K562 (cell line): ENCODE measurements around the gene LONP1. TPM values are rescaled to one million over a fixed set of nuclear protein-coding genes. Genes with fewer than 3 reads are reported as not detected.
"Not testable (repeated sequence)": the region's sequence is repeated elsewhere in the genome, so short reads cannot be mapped to it uniquely, and the experiment has no call there.

Experiments used
- ATAC-seq: fragments of 200-7000 bp; cut with Tn5 transposase; 3 replicates; pipeline ENCODE4 v1.9.1; 2020; ENCODE audit warnings: moderate library complexity
- BruUV-seq: library from RNA; stranded (reverse); fragments of 400-500 nt; replicated peaks from 2 replicates; lab custom pipeline; 2021; lab: Mats Ljungman, UMichigan
- CTCF ChIA-PET: fragments of 300-600 bp; formaldehyde crosslinking; extraction: SDS; loops from one replicate; lab custom pipeline; 2021; ENCODE audit warnings: low intra/inter-chr PET ratio; lab: Yijun Ruan, JAX
- POLR2A ChIA-PET: fragments of 300-600, 350-650 bp; sonication (Branson Sonifier 250); formaldehyde crosslinking; extraction: SDS; loops from one replicate; lab custom pipeline; 2021; ENCODE audit warnings: antibody characterized with exemption, inconsistent platforms; lab: Yijun Ruan, JAX
- DNase-seq, 4 experiments: peaks; one replicate each; pipeline versions ENCODE4 v3.0.0 to v3.0.0-alpha.2; 2011 to 2018; ENCODE audit warnings: low spot score in 3 of 4, mixed read lengths in 3 of 4; ENCODE audit errors: extremely low read depth in 1 of 4
- FAIRE-seq: peaks from 2 replicates; lab custom pipeline; 2011; peaks lifted over from hg19 to GRCh38; lab: Jason Lieb, UNC
- H2AFZ ChIP-seq: 2 replicates; pipeline ENCODE4 v1.6.0; 2011; ENCODE audit warnings: low read depth, low read length, control low read depth, inconsistent platforms
- H3K27ac ChIP-seq: fragments of 200-600 bp; 3 replicates; pipeline ENCODE4 v1.8.0; 2011; ENCODE audit warnings: low read depth, mild to moderate bottlenecking, control low read depth, inconsistent platforms, low read length, moderate library complexity, mixed read lengths; ENCODE audit errors: extremely low read depth
- H3K27me3 ChIP-seq, 2 experiments: fragments of 300-600 bp in 1 of 2; 2 replicates in 1 of 2; 3 replicates in 1 of 2; pipeline versions ENCODE4 v1.6.0 to v1.8.0; 2011; ENCODE audit warnings: inconsistent platforms in 2 of 2, low read length in 2 of 2, mild to moderate bottlenecking in 1 of 2, mixed read lengths in 1 of 2, moderate library complexity in 1 of 2; ENCODE audit not compliant: control insufficient read depth in 2 of 2, insufficient read depth in 2 of 2
- H3K36me3 ChIP-seq: fragments of 300-600 bp; 3 replicates; pipeline ENCODE4 v1.8.0; 2011; ENCODE audit warnings: mild to moderate bottlenecking, low read length, inconsistent platforms; ENCODE audit not compliant: control insufficient read depth, insufficient read depth
- H3K4me1 ChIP-seq, 2 experiments: fragments of 200-600 bp in 1 of 2; replicated peaks in 1 of 2; 2 replicates in 1 of 2; 3 replicates in 1 of 2; pipeline versions ENCODE4 v1.5.1 to v1.8.0; 2011; ENCODE audit warnings: inconsistent platforms in 2 of 2, low read length in 2 of 2, mild to moderate bottlenecking in 1 of 2, mixed read lengths in 1 of 2, moderate library complexity in 1 of 2; ENCODE audit not compliant: control insufficient read depth in 2 of 2, insufficient read depth in 2 of 2
- H3K4me2 ChIP-seq: 2 replicates; pipeline ENCODE4 v1.6.1; 2011; ENCODE audit warnings: low read length, control low read depth, inconsistent platforms, mixed read lengths; ENCODE audit not compliant: insufficient read depth
- H3K4me3 ChIP-seq: fragments of 200-600 bp; sonication (generic), shearing (Covaris generic); 2 replicates; pipeline ENCODE4 v1.5.1; 2016; ENCODE audit warnings: control low read depth, inconsistent platforms
- H3K79me2 ChIP-seq: fragments of 200-600 bp; 3 replicates; pipeline ENCODE4 v1.8.0; 2011; ENCODE audit warnings: low read length, inconsistent platforms; ENCODE audit not compliant: control insufficient read depth, insufficient read depth
- H3K9ac ChIP-seq, 2 experiments: 2 replicates each; pipeline versions ENCODE4 v1.6.0 to v1.6.1; 2011; ENCODE audit warnings: low read depth in 2 of 2, low read length in 2 of 2, control low read depth in 1 of 2, inconsistent platforms in 1 of 2, mild to moderate bottlenecking in 1 of 2, mixed read lengths in 1 of 2; ENCODE audit not compliant: insufficient read depth in 1 of 2
- H3K9me1 ChIP-seq: one replicate; pipeline ENCODE4 v1.6.0; 2011; ENCODE audit warnings: inconsistent platforms, mild to moderate bottlenecking, low read length, moderate library complexity; ENCODE audit not compliant: control insufficient read depth, insufficient read depth
- H3K9me3 ChIP-seq: replicated peaks from 2 replicates; pipeline ENCODE4 v1.5.1; 2011; ENCODE audit warnings: low read depth, low read length, inconsistent platforms; ENCODE audit not compliant: control insufficient read depth, insufficient read depth
- H4K20me1 ChIP-seq: replicated peaks from 2 replicates; pipeline ENCODE4 v1.6.1; 2011; ENCODE audit warnings: low read length, inconsistent platforms, mixed read lengths; ENCODE audit not compliant: control insufficient read depth, insufficient read depth
- NFIC ChIP-seq: fragments of 450-650 bp; IDR thresholded peaks from 2 replicates; pipeline ENCODE4 v1.6.1; 2017; ENCODE audit warnings: mild to moderate bottlenecking, inconsistent platforms
- NFIX ChIP-seq: fragments of 250-450 bp; sonication (Bioruptor Pico); IDR thresholded peaks from 2 replicates; pipeline ENCODE4 v1.4.0; 2020; ENCODE audit warnings: low read depth, mild to moderate bottlenecking, moderate library complexity
- WGBS: fragments of 100-300 bp; shearing (Covaris generic); methylation state at CpG from one replicate; pipeline ENCODE4 v1.1.6; 2016; ENCODE audit warnings: low coverage, mixed read lengths; ENCODE audit not compliant: insufficient coverage; ENCODE audit errors: missing lambda C conversion rate; 5-methylcytosine and 5-hydroxymethylcytosine counted together
- in situ Hi-C: fragments of 300-500 bp; cut with MboI; formaldehyde crosslinking; loops from 4 replicates; pipeline ENCODE4 v1.15.0; 2018; ENCODE audit warnings: inconsistent platforms, mixed read lengths
- intact Hi-C: fragments of 100-400 bp; cut with micrococcal nuclease; formaldehyde crosslinking; loops from 2 replicates; pipeline ENCODE4 v1.14.2; 2022
- polyA plus RNA-seq, 8 experiments: library from polyadenylated mRNA; depleted of rRNA in 4 of 8; stranded (reverse) in 5 of 8; unstranded in 3 of 8; fragments of >200 nt; fragmentation: Nextera tagmentation in 2 of 8; fragmentation: Illumina TruSeq in 1 of 8; extraction: Ambion mirVana in 2 of 8; extraction: Trizol in 1 of 8; gene quantifications; 2 replicates each; pipeline versions ENCODE4 v1.2.1 to v1.2.3, GENCODE V29; 2011 to 2014; ENCODE audit warnings: inconsistent platforms in 1 of 8, missing spikeins in 1 of 8
- total RNA-seq, 7 experiments: library from RNA; depleted of rRNA in 6 of 7; stranded (reverse); fragments of >200 nt in 6 of 7; fragmentation: Illumina TruSeq in 2 of 7; extraction: Trizol in 2 of 7; gene quantifications; 2 replicates each; pipeline versions ENCODE4 v1.2.1 to v1.2.3, GENCODE V29; 2011 to 2021; ENCODE audit warnings: low replicate concordance in 1 of 7
- TF ChIP-seq, protein P1 (sequence below), 2 experiments: fragments of 200-800 bp in 1 of 2; sonication (Bioruptor generic) in 1 of 2; sonication (generic) in 1 of 2; formaldehyde crosslinking in 1 of 2; IDR thresholded peaks in 1 of 2; conservative IDR thresholded peaks in 1 of 2; 2 replicates each; pipeline versions ENCODE4 v1.5.0 to v1.6.1; 2016 to 2020; ENCODE audit warnings: missing compliant biosample characterization in 1 of 2, missing genetic modification characterization in 1 of 2, missing genetic modification reagents in 1 of 2

LONP1 gene
- total and polyA plus RNA-seq, 9 of the 15 experiments (the other 6 are each of a cell fraction or from before 2014, with no cell fraction given): 1.1 to 238 (median 84.5) TPM

DNA sequence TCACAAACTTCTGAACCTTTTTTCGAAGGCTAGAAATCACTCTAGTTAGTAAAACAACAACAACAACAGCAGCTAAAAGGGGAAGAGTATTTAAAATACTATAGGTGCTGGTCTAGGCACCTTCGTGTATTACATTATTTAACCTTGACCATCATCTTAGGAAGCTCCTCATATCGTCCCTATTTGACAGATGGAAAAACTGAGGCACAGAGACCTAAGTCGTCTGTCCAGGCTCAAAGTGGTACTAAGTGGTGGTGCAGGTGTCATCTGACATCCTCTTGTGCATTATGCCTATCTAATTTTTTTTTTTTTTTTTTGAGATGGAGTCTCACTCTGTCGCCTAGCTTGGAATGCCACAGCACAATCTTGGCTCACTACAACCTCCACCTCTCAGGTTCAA is 29.6 kb upstream of the LONP1 start (continued):
- TF ChIP-seq, protein P1, sequence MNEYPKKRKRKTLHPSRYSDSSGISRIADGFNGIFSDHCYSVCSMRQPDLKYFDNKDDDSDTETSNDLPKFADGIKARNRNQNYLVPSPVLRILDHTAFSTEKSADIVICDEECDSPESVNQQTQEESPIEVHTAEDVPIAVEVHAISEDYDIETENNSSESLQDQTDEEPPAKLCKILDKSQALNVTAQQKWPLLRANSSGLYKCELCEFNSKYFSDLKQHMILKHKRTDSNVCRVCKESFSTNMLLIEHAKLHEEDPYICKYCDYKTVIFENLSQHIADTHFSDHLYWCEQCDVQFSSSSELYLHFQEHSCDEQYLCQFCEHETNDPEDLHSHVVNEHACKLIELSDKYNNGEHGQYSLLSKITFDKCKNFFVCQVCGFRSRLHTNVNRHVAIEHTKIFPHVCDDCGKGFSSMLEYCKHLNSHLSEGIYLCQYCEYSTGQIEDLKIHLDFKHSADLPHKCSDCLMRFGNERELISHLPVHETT (CRISPR knock-in tag; conservative IDR thresholded peaks at IDR 0.05 in 1 of 2, IDR thresholded peaks at IDR 0.05 in 1 of 2): no peak

GRCh38 chr19:5748920-5749319 is 29.0 kb upstream of the LONP1 start:
- BruUV-seq, CTCF ChIA-PET: not testable (repeated sequence)
- POLR2A ChIA-PET: interaction anchor here (0.7 kb wide), 1 partner anchor 220 kb away, joined by 4 read pairs; no protein-coding TSS in a partner anchor

GRCh38 chr19:5744999-5745398 is 25.1 kb upstream of the LONP1 start:
- in situ Hi-C loops, H4K20me1 ChIP-seq, CTCF ChIA-PET: not testable (repeated sequence)

More at GRCh38 chr19:5748920-5749319, 29.0 kb upstream of the LONP1 start:
- 5% methylated on average over 6 of the region's 6 CpGs for WGBS
- ATAC-seq, H3K9me3 ChIP-seq, H3K4me1 ChIP-seq, H3K4me2 ChIP-seq, H4K20me1 ChIP-seq, H3K9me1 ChIP-seq, in situ Hi-C loops, DNase-seq, H2AFZ ChIP-seq, H3K27ac ChIP-seq, intact Hi-C loops, H3K36me3 ChIP-seq, H3K4me3 ChIP-seq, FAIRE-seq, H3K9ac ChIP-seq, H3K79me2 ChIP-seq: not testable (repeated sequence)
- peaks cover 21 to 31% of the 10 kb centered on the region in 2 experiments; a peak in 3 of 5 replicates for H3K27me3 ChIP-seq
- TF ChIP-seq NFIC (peak; percentile 96), NFIX (CRISPR knock-in tag) (peak; percentile 77)

More at GRCh38 chr19:5744999-5745398, 25.1 kb upstream of the LONP1 start:
- H3K4me2 ChIP-seq, H3K79me2 ChIP-seq, POLR2A ChIA-PET, H3K9me1 ChIP-seq, H3K4me3 ChIP-seq, H3K27ac ChIP-seq, ATAC-seq, H3K9me3 ChIP-seq, FAIRE-seq, H3K36me3 ChIP-seq, H3K9ac ChIP-seq, intact Hi-C loops, BruUV-seq, DNase-seq, H2AFZ ChIP-seq, H3K4me1 ChIP-seq: not testable (repeated sequence)
- WGBS: 14% methylated on average over 10 of the region's 10 CpGs
- peaks cover 22 to 48% of the 10 kb centered on the region in 2 experiments; a peak in 3 of 5 replicates for H3K27me3 ChIP-seq
